ENCODE data around the gene GRK2. TPM values are rescaled to one million over a fixed set of nuclear protein-coding genes. Genes with fewer than 3 reads are reported as not detected.

The GRK2 gene
- total RNA-seq, 2 experiments from 2014 or later, result 280 to 397 TPM

- POLR2A ChIA-PET, result no interaction called here
- Histone ChIP-seq H3K4me2 (ENCODE audit: low read length) (no peak overlapping the region), H3K27ac (ENCODE audit: low read depth, low read length, poor library complexity, severe bottlenecking) (no peak overlapping the region), H3K79me2 (ENCODE audit: insufficient read depth, low read depth, low read length) (peaks cover 14% of the 10 kb centered on the region; the same call in 1 of the 2 replicates), H3K9me2 (ENCODE audit: insufficient read depth, low read length) (no peaks in the 10 kb centered on the region), H3K4me3 (ENCODE audit: low read depth, low read length, poor library complexity, severe bottlenecking) (no peak overlapping the region), H4K20me1 (ENCODE audit: insufficient read depth, low read length) (no peaks in the 10 kb centered on the region; the same call in 1 of the 2 replicates), H3K36me3 (ENCODE audit: insufficient read depth, low read length) (peaks cover 99% of the 10 kb centered on the region), H3K9me3 (ENCODE audit: low read length) (no peaks in the 10 kb centered on the region), H3K4me1 (ENCODE audit: insufficient read depth, low read length, poor library complexity, severe bottlenecking) (no peaks in the 10 kb centered on the region), H2AFZ (ENCODE audit: low read length) (no peak overlapping the region)
- BruUV-seq (replicated peaks), result no TSS peak
- intact Hi-C loops (cut with micrococcal nuclease; ENCODE audit: unreplicated experiment), result no loop called here
- CTCF ChIA-PET (ENCODE audit: unreplicated experiment), result no interaction called here
- no peak for DNase-seq (ENCODE audit: low spot score)
- TF ChIP-seq CTCF (conservative IDR thresholded peaks at IDR 0.05; ENCODE audit: low read length), result no peak
- TF ChIP-seq EZH2phosphoT487 (IDR thresholded peaks at IDR 0.05; ENCODE audit: borderline replicate concordance, low read depth, low read length), result no peak
These were observed 18.2 kb upstream of the GRK2 start for GRCh38 chr11:67247946-67248550.

- Histone ChIP-seq H3K9me3 (ENCODE audit: low read length) (no peaks in the 10 kb centered on the region), H3K9me2 (ENCODE audit: insufficient read depth, low read length) (no peaks in the 10 kb centered on the region), H3K4me1 (ENCODE audit: insufficient read depth, low read length, poor library complexity, severe bottlenecking) (no peaks in the 10 kb centered on the region), H3K4me2 (ENCODE audit: low read length) (no peak overlapping the region), H3K79me2 (ENCODE audit: insufficient read depth, low read depth, low read length) (peaks cover 8% of the 10 kb centered on the region; the same call in 1 of the 2 replicates), H3K36me3 (ENCODE audit: insufficient read depth, low read length) (peaks cover 99% of the 10 kb centered on the region), H2AFZ (ENCODE audit: low read length) (no peak overlapping the region), H3K4me3 (ENCODE audit: low read depth, low read length, poor library complexity, severe bottlenecking) (no peak overlapping the region), H3K27ac (ENCODE audit: low read depth, low read length, poor library complexity, severe bottlenecking) (no peak overlapping the region), H4K20me1 (ENCODE audit: insufficient read depth, low read length) (no peaks in the 10 kb centered on the region)
- TF ChIP-seq CTCF (conservative IDR thresholded peaks at IDR 0.05; ENCODE audit: low read length) (no peak), EZH2phosphoT487 (IDR thresholded peaks at IDR 0.05; ENCODE audit: borderline replicate concordance, low read depth, low read length) (no peak)
- no peak for DNase-seq (ENCODE audit: low spot score)
- POLR2A ChIA-PET, result no interaction called here
- intact Hi-C loops (cut with micrococcal nuclease; ENCODE audit: unreplicated experiment), result no loop called here
- no TSS peak for BruUV-seq (replicated peaks)
- CTCF ChIA-PET (ENCODE audit: unreplicated experiment), result no interaction called here
These were observed 17.6 kb upstream of the GRK2 start for GRCh38 chr11:67248653-67249052.
